GM12878 (cell line): ENCODE measurements around the gene TNRC18. TPM values are rescaled to one million over a fixed set of nuclear protein-coding genes. Genes with fewer than 3 reads are reported as not detected.

ENCODE experiments used
- ATAC-seq: fragments of 200-7000 bp; cut with Tn5 transposase; 3 replicates; pipeline ENCODE4 v1.9.1; 2020; ENCODE audit warnings: mild to moderate bottlenecking, moderate library complexity
- BruUV-seq: library from RNA; stranded (reverse); fragments of 400-500 nt; replicated peaks from 2 replicates; lab custom pipeline; 2021; lab: Mats Ljungman, UMichigan
- CTCF ChIA-PET: fragments of 300-600 bp; sonication (Branson Sonifier 250); formaldehyde crosslinking; extraction: SDS; loops from one replicate; lab custom pipeline; 2021; ENCODE audit warnings: inconsistent platforms; lab: Yijun Ruan, JAX
- POLR2A ChIA-PET: fragments of 350-600 bp; formaldehyde crosslinking; extraction: SDS; loops from one replicate; lab custom pipeline; 2021; ENCODE audit warnings: inconsistent platforms; lab: Charles Lee
- RAD21 ChIA-PET: fragments of 300-600 bp; sonication (Branson Sonifier 250); formaldehyde crosslinking; loops from one replicate; lab custom pipeline; 2023; ENCODE audit warnings: antibody characterized with exemption; ENCODE audit not compliant: unreplicated experiment; lab: Charles Lee
- SMC1A ChIA-PET: fragments of 300-600 bp; sonication (Branson Sonifier 250); formaldehyde crosslinking; loops from one replicate; lab custom pipeline; 2023; ENCODE audit not compliant: unreplicated experiment, uncharacterized antibody; lab: Charles Lee
- DNase-seq: peaks from one replicate; pipeline ENCODE4 v3.0.0-alpha.2; 2011; ENCODE audit warnings: low read depth, low spot score
- FAIRE-seq: peaks from 3 replicates; lab custom pipeline; 2011; peaks lifted over from hg19 to GRCh38; lab: Jason Lieb, UNC
- H2AFZ ChIP-seq: 2 replicates; pipeline ENCODE4 v1.6.0; 2011; ENCODE audit warnings: low read depth, low read length, control low read depth; ENCODE audit not compliant: control insufficient read depth
- H3K27ac ChIP-seq: 2 replicates; pipeline ENCODE4 v1.5.1; 2011; ENCODE audit warnings: control low read depth; ENCODE audit not compliant: control insufficient read depth, insufficient read depth
- H3K27me3 ChIP-seq, 2 experiments: replicated peaks in 1 of 2; 2 replicates each; pipeline versions ENCODE4 v1.6.0 to v1.6.1; 2011; ENCODE audit warnings: low read length in 1 of 2; ENCODE audit not compliant: control insufficient read depth in 2 of 2, insufficient read depth in 2 of 2
- H3K36me3 ChIP-seq, 2 experiments: 2 replicates each; pipeline ENCODE4 v1.5.1; 2011; ENCODE audit warnings: low read length in 1 of 2; ENCODE audit not compliant: control insufficient read depth in 2 of 2, insufficient read depth in 2 of 2
- H3K4me1 ChIP-seq: 2 replicates; pipeline ENCODE4 v1.6.1; 2011; ENCODE audit warnings: mild to moderate bottlenecking, low read length, moderate library complexity, mixed read lengths; ENCODE audit not compliant: control insufficient read depth, insufficient read depth
- H3K4me2 ChIP-seq: 2 replicates; pipeline ENCODE4 v1.6.0; 2011; ENCODE audit warnings: control low read depth; ENCODE audit not compliant: control insufficient read depth, insufficient read depth
- H3K4me3 ChIP-seq: fragments of 200-600 bp; sonication (generic); 2 replicates; pipeline ENCODE4 v1.5.1; 2016
- H3K79me2 ChIP-seq: 2 replicates; pipeline ENCODE4 v1.6.0; 2011; ENCODE audit warnings: low read length; ENCODE audit not compliant: control insufficient read depth, insufficient read depth
- H3K9ac ChIP-seq: 2 replicates; pipeline ENCODE4 v1.8.0; 2011; ENCODE audit warnings: low read length, control low read depth, mixed read lengths; ENCODE audit not compliant: control insufficient read depth, insufficient read depth
- H3K9me3 ChIP-seq: replicated peaks from 3 replicates; pipeline ENCODE4 v1.5.1; 2011; ENCODE audit warnings: mild to moderate bottlenecking, low read length; ENCODE audit not compliant: control insufficient read depth, insufficient read depth
- H4K20me1 ChIP-seq: 2 replicates; pipeline ENCODE4 v1.6.0; 2011; ENCODE audit not compliant: control insufficient read depth, insufficient read depth
- CBX3 ChIP-seq: fragments of 200-600 bp; sonication (generic); IDR thresholded peaks from 2 replicates; pipeline ENCODE4 v1.6.1; 2016; ENCODE audit warnings: low read depth, borderline replicate concordance
- CREM ChIP-seq: IDR thresholded peaks from 2 replicates; pipeline ENCODE4 v1.6.1; 2014; ENCODE audit warnings: antibody characterized with exemption, low read depth
- CTCF ChIP-seq, 3 experiments: IDR thresholded peaks in 2 of 3; conservative IDR thresholded peaks in 1 of 3; 2 replicates each; pipeline ENCODE4 v1.5.1; 2011; ENCODE audit warnings: low read depth in 3 of 3, low read length in 3 of 3, mild to moderate bottlenecking in 3 of 3, control low read depth in 2 of 3, moderate library complexity in 2 of 3, inconsistent platforms in 1 of 3, mixed read lengths in 1 of 3; ENCODE audit not compliant: control insufficient read depth in 2 of 3, insufficient read depth in 1 of 3; ENCODE audit errors: extremely low read depth in 1 of 3
- EED ChIP-seq: sonication (generic); IDR thresholded peaks from 2 replicates; pipeline ENCODE4 v1.6.1; 2016; ENCODE audit warnings: antibody characterized with exemption, low read depth
- ESRRA ChIP-seq: IDR thresholded peaks from 2 replicates; pipeline ENCODE4 v1.6.1; 2012; ENCODE audit warnings: mild to moderate bottlenecking, low read length, improper control_type of control experiment
- PML ChIP-seq: IDR thresholded peaks from 2 replicates; pipeline ENCODE4 v1.6.1; 2012; ENCODE audit warnings: low read length, inconsistent platforms
- RB1 ChIP-seq: fragments of 450-650 bp; formaldehyde crosslinking; IDR thresholded peaks from 2 replicates; pipeline ENCODE4 v1.6.1; 2017; ENCODE audit warnings: mild to moderate bottlenecking, borderline replicate concordance
- RFX5 ChIP-seq: IDR thresholded peaks from 2 replicates; pipeline ENCODE4 v1.6.1; 2011; ENCODE audit warnings: low read depth, low read length, improper control_type of control experiment
- SIX5 ChIP-seq: IDR thresholded peaks from 2 replicates; pipeline ENCODE4 v1.6.1; 2011; ENCODE audit warnings: mild to moderate bottlenecking, low read depth, low read length, moderate library complexity; ENCODE audit not compliant: severe bottlenecking
- SMAD1 ChIP-seq: fragments of 450-650 bp; IDR thresholded peaks from 2 replicates; pipeline ENCODE4 v1.6.1; 2018; ENCODE audit warnings: mild to moderate bottlenecking, low read depth; ENCODE audit not compliant: partially characterized antibody
- SPI1 ChIP-seq: IDR thresholded peaks from 2 replicates; pipeline ENCODE4 v1.6.1; 2011; ENCODE audit warnings: low read depth, mild to moderate bottlenecking, low read length, moderate library complexity, borderline replicate concordance; ENCODE audit not compliant: insufficient read depth
- SREBF2 ChIP-seq: IDR thresholded peaks from 2 replicates; pipeline ENCODE4 v1.6.1; 2012; ENCODE audit warnings: mild to moderate bottlenecking, low read length
- STAT3 ChIP-seq: IDR thresholded peaks from 2 replicates; pipeline ENCODE4 v1.6.1; 2011; ENCODE audit warnings: low read depth, low read length, improper control_type of control experiment
- SUPT20H ChIP-seq: IDR thresholded peaks from 2 replicates; pipeline ENCODE4 v1.6.1; 2011; ENCODE audit warnings: low read depth, mild to moderate bottlenecking, low read length, moderate library complexity, borderline replicate concordance; ENCODE audit not compliant: control insufficient read depth
- ZNF592 ChIP-seq: fragments of 450-650 bp; IDR thresholded peaks from 2 replicates; pipeline ENCODE4 v1.6.1; 2017; ENCODE audit warnings: mild to moderate bottlenecking, moderate library complexity
- WGBS: methylation state at CpG from one replicate; pipeline ENCODE4 v1.1.6; 2016; ENCODE audit warnings: low lambda C conversion rate; ENCODE audit not compliant: insufficient replicate concordance, insufficient coverage; ENCODE audit errors: missing lambda C conversion rate; 5-methylcytosine and 5-hydroxymethylcytosine counted together
- in situ Hi-C: fragments of 300-500 bp; cut with MboI; formaldehyde crosslinking; loops from 9 replicates; pipeline ENCODE4 v1.14.3; 2018; ENCODE audit warnings: mixed read lengths
- intact Hi-C: fragments of 100-400 bp; cut with micrococcal nuclease; formaldehyde crosslinking; loops from one replicate; pipeline ENCODE4 v1.14.2; 2022; ENCODE audit not compliant: unreplicated experiment
- polyA plus RNA-seq, 11 experiments: library from polyadenylated mRNA; depleted of rRNA in 4 of 11; unstranded in 6 of 11; stranded (reverse) in 5 of 11; fragments of >200 nt; fragmentation: Nextera tagmentation in 4 of 11; fragmentation: Illumina TruSeq in 1 of 11; extraction: Ambion mirVana in 4 of 11; extraction: Trizol in 1 of 11; gene quantifications; 1 replicate in 1 of 11; 2 replicates in 10 of 11; pipeline versions ENCODE4 v1.2.1 to v1.2.3, GENCODE V29; 2011 to 2016; ENCODE audit warnings: inconsistent platforms in 2 of 11, missing spikeins in 2 of 11, low read depth in 1 of 11
- total RNA-seq, 4 experiments: library from RNA; depleted of rRNA in 3 of 4; stranded (reverse); fragments of >200 nt in 3 of 4; fragmentation: Illumina TruSeq in 1 of 4; extraction: Trizol in 1 of 4; gene quantifications; 2 replicates each; pipeline versions ENCODE4 v1.2.1 to v1.2.3, GENCODE V29; 2013 to 2021

The TNRC18 gene
- total and polyA plus RNA-seq, 10 of the 15 experiments (the other 5 are each of a cell fraction or from before 2014, with no cell fraction given), result 0.02 to 31.7 (median 5.4) TPM

- H3K36me3 ChIP-seq, result no peaks in the 10 kb centered on the region
- no peak overlapping the region for H3K4me3 ChIP-seq
- H3K27ac ChIP-seq, result no peak overlapping the region
- FAIRE-seq (no peak), DNase-seq (no peak), ATAC-seq (no peak)
- H3K4me1 ChIP-seq, result peaks cover 6% of the 10 kb centered on the region
- H3K9ac ChIP-seq, result no peak overlapping the region
- no peaks in the 10 kb centered on the region for H3K79me2 ChIP-seq
- BruUV-seq, result no TSS peak
- ChIA-PET SMC1A (interaction anchor here (0.9 to 2.0 kb wide), 4 partner anchors 8 to 177 kb away, joined by 3 to 7 read pairs (median 4); no protein-coding TSS in a partner anchor), RAD21 (interaction anchor here (0.6 to 2.0 kb wide), 5 partner anchors 13 to 248 kb away, joined by 3 to 7 read pairs (median 3); no protein-coding TSS in a partner anchor), POLR2A (interaction anchor here (1.4 kb wide), 1 partner anchor 9 kb away, joined by 7 read pairs; no protein-coding TSS in a partner anchor), CTCF (interaction anchor here (1.1 to 1.6 kb wide), 4 partner anchors 8 to 177 kb away, joined by 3 to 4 read pairs (median 3); no protein-coding TSS in a partner anchor)
- WGBS, result 41% methylated on average over 14 of the region's 15 CpGs
- no peak overlapping the region for H3K4me2 ChIP-seq
- no peaks in the 10 kb centered on the region for H4K20me1 ChIP-seq
- H3K9me3 ChIP-seq, result no peaks in the 10 kb centered on the region
- in situ Hi-C loops, result no loop called here
- intact Hi-C loops, result no loop called here
- H3K27me3 ChIP-seq, result peaks cover 25 to 40% of the 10 kb centered on the region in 2 experiments
- no peak overlapping the region for H2AFZ ChIP-seq
- no peak for TF ChIP-seq PML
- no peak for TF ChIP-seq SMAD1
- no peak for TF ChIP-seq SUPT20H
- no peak for TF ChIP-seq ESRRA
- TF ChIP-seq SIX5, result no peak
- no peak for TF ChIP-seq CBX3
- no peak for TF ChIP-seq CTCF (IDR thresholded peaks at IDR 0.05 in 2 of 3, conservative IDR thresholded peaks at IDR 0.05 in 1 of 3; ENCODE audit: control insufficient read depth in 2 of 3, extremely low read depth in 1 of 3, insufficient read depth in 1 of 3, low read depth in 3 of 3, low read length in 3 of 3)
- TF ChIP-seq EED, result no peak
- no peak for TF ChIP-seq CREM
- no peak for TF ChIP-seq STAT3
- TF ChIP-seq ZNF592, result no peak
- TF ChIP-seq SREBF2, result no peak
- TF ChIP-seq SPI1, result no peak
- TF ChIP-seq RB1, result no peak
- no peak for TF ChIP-seq RFX5
Measured at GRCh38 chr7:5417106-5418071, 6.2 kb downstream of the TNRC18 start.
